OCI-LY7 (cell line): ENCODE measurements around the gene MC5R. TPM values are rescaled to one million over a fixed set of nuclear protein-coding genes. Genes with fewer than 3 reads are reported as not detected.

Experiments used
- BruUV-seq: library from RNA; stranded (reverse); fragments of 400-500 nt; replicated peaks from 2 replicates; lab custom pipeline; 2021; lab: Mats Ljungman, UMichigan
- CTCF ChIA-PET: fragments of 300-600 bp; sonication (Branson Sonifier 250); formaldehyde crosslinking; loops from one replicate; lab custom pipeline; 2022; ENCODE audit warnings: antibody characterized with exemption; ENCODE audit not compliant: unreplicated experiment; lab: Charles Lee
- POLR2A ChIA-PET: fragments of 300-600 bp; sonication (Branson Sonifier 250); formaldehyde crosslinking; loops from one replicate; lab custom pipeline; 2022; ENCODE audit warnings: antibody characterized with exemption; lab: Charles Lee
- DNase-seq: peaks from one replicate; pipeline ENCODE4 v3.0.0-alpha.2; 2015; ENCODE audit warnings: low spot score
- H2AFZ ChIP-seq: fragments of 200-600 bp; sonication (generic), shearing (Covaris generic); 2 replicates; pipeline ENCODE4 v1.6.1; 2014; ENCODE audit warnings: mild to moderate bottlenecking, antibody characterized with exemption, low read length, moderate library complexity
- H3K27ac ChIP-seq: fragments of 200-600 bp; sonication (generic); 2 replicates; pipeline ENCODE4 v1.5.1; 2014; ENCODE audit warnings: mixed run types, low read depth, mild to moderate bottlenecking, moderate library complexity, low read length, inconsistent platforms; ENCODE audit not compliant: poor library complexity, severe bottlenecking
- H3K36me3 ChIP-seq: fragments of 200-600 bp; sonication (generic); 2 replicates; pipeline ENCODE4 v1.6.1; 2014; ENCODE audit warnings: mild to moderate bottlenecking, antibody characterized with exemption, low read length, moderate library complexity, mixed read lengths; ENCODE audit not compliant: insufficient read depth
- H3K4me1 ChIP-seq: fragments of 200-600 bp; sonication (generic); 2 replicates; pipeline ENCODE4 v1.5.1; 2014; ENCODE audit warnings: mild to moderate bottlenecking, low read length; ENCODE audit not compliant: insufficient read depth, poor library complexity, severe bottlenecking
- H3K4me2 ChIP-seq: fragments of 200-600 bp; sonication (generic); 2 replicates; pipeline ENCODE4 v1.6.1; 2014; ENCODE audit warnings: mild to moderate bottlenecking, low read length
- H3K4me3 ChIP-seq: fragments of 200-600 bp; sonication (generic); 2 replicates; pipeline ENCODE4 v1.5.1; 2014; ENCODE audit warnings: mild to moderate bottlenecking, low read depth, low read length; ENCODE audit not compliant: poor library complexity, severe bottlenecking
- H3K79me2 ChIP-seq: fragments of 200-600 bp; sonication (generic); 2 replicates; pipeline ENCODE4 v1.6.1; 2016; ENCODE audit warnings: low read depth, mild to moderate bottlenecking, low read length, moderate library complexity, mixed read lengths; ENCODE audit not compliant: insufficient read depth
- H3K9me2 ChIP-seq: fragments of 200-600 bp; sonication (generic); 2 replicates; pipeline ENCODE4 v1.6.1; 2016; ENCODE audit warnings: mild to moderate bottlenecking, low read length, mixed read lengths; ENCODE audit not compliant: insufficient read depth
- H3K9me3 ChIP-seq: fragments of 200-600 bp; sonication (generic); 2 replicates; pipeline ENCODE4 v1.6.1; 2014; ENCODE audit warnings: mild to moderate bottlenecking, mixed run types, low read length, mixed read lengths
- H4K20me1 ChIP-seq: fragments of 200-600 bp; sonication (generic); 2 replicates; pipeline ENCODE4 v1.6.1; 2014; ENCODE audit warnings: mild to moderate bottlenecking, antibody characterized with exemption, low read length, moderate library complexity, mixed read lengths; ENCODE audit not compliant: insufficient read depth
- EZH2phosphoT487 ChIP-seq: fragments of 200-600 bp; sonication (generic); IDR thresholded peaks from 2 replicates; pipeline ENCODE4 v1.6.1; 2018; ENCODE audit warnings: low read depth, borderline replicate concordance, mild to moderate bottlenecking, mixed run types, antibody characterized with exemption, low read length, moderate library complexity, mixed read lengths
- intact Hi-C: fragments of 100-400 bp; cut with micrococcal nuclease; formaldehyde crosslinking; loops from one replicate; pipeline ENCODE4 v1.10.0; 2022; ENCODE audit not compliant: unreplicated experiment
- total RNA-seq, 2 experiments: library from RNA; depleted of rRNA in 1 of 2; stranded (reverse); fragments of >200 nt in 1 of 2; shearing (Covaris generic) in 1 of 2; gene quantifications; 2 replicates each; pipeline ENCODE4 v1.2.3, GENCODE V29; 2014 to 2022
- TF ChIP-seq, protein P1 (sequence below): fragments of 200-600 bp; sonication (generic); conservative IDR thresholded peaks from 2 replicates; pipeline ENCODE4 v1.5.1; 2014; ENCODE audit warnings: mild to moderate bottlenecking, antibody characterized with exemption, low read length, moderate library complexity, mixed read lengths

Gene MC5R
- total RNA-seq, 2 experiments from 2014 or later, result not detected

DNA sequence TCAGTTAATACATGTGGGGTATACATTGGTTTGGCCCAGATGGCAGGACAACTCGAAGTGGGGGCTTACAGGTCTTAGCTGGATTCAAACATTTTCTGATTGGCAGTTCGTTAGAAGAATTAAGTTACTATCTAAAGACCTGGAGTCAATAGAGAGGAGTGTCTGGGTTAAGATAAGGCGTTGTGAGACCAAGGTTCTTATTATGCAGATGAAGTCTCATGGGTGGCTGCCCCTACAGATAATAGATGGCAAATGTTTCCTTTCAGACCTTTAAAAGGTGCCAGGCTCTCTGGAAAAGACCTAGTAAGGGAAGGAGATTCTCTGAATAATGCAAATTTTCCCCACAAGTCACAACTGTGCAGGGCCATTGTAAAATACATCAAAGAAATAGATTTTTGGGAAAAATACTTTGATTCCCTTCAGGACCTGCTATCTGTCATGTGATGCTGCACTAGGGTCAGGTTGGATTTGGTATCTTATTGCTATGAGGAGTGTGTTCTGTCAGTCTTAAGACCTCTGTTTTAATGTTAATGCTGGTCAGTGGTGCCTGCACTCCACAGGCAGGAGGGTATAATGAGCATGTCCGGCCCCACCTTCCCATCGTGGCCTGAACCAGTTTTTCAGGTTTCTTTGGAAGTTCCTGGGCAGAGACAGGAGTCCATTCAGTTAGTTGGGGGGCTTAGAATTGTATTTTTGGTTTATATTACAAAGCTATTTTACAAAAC, 14.3 kb upstream of the MC5R start:
- POLR2A ChIA-PET, result no interaction called here
- BruUV-seq, result no TSS peak
- Histone ChIP-seq H3K36me3 (no peaks in the 10 kb centered on the region), H3K4me2 (no peak overlapping the region), H3K4me1 (no peaks in the 10 kb centered on the region), H3K79me2 (no peaks in the 10 kb centered on the region), H2AFZ (no peak overlapping the region), H3K27ac (no peak overlapping the region), H3K9me2 (no peaks in the 10 kb centered on the region), H3K9me3 (no peaks in the 10 kb centered on the region), H4K20me1 (no peaks in the 10 kb centered on the region), H3K4me3 (no peak overlapping the region)
- no peak for TF ChIP-seq EZH2phosphoT487
- intact Hi-C loops, result loop anchor here (10.0 kb wide), 2 partner anchors 215 to 365 kb away; no protein-coding TSS in a partner anchor
- no peak for DNase-seq
- CTCF ChIA-PET, result no interaction called here

DNA sequence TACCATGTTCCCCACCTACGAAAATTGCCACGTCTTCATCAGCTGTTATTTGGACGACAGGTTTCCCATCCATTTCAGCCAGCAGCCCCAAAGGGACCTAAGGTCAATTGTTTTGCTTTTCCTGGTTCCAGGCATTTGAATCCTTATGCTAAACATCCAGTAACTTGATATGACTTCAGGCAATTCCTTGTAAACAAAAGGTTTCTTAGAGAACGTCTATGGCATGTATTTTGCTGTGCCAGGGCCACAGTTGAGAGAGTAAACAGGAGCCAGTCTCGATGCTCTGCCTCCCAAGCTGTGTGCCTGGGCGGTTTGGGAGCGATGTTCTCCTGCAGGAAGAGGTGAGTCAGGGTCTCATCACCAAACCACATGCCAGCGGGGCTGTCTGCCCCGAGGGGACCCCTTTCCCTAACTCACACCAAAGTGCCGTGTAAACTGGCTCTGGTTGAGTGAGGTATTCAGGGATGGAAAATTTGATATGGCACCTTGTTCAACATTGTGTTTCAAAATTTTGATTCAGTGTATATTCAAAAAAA, 12.9 kb upstream of the MC5R start:
- DNase-seq, result no peak
- intact Hi-C loops, result loop anchor here (10.0 kb wide), 2 partner anchors 214 to 364 kb away; no protein-coding TSS in a partner anchor
- BruUV-seq, result no TSS peak
- Histone ChIP-seq H4K20me1 (no peaks in the 10 kb centered on the region), H3K4me2 (no peak overlapping the region), H3K36me3 (no peaks in the 10 kb centered on the region), H3K4me3 (no peak overlapping the region), H2AFZ (no peak overlapping the region), H3K9me2 (no peaks in the 10 kb centered on the region), H3K4me1 (no peaks in the 10 kb centered on the region), H3K27ac (no peak overlapping the region), H3K9me3 (no peaks in the 10 kb centered on the region), H3K79me2 (no peaks in the 10 kb centered on the region)
- no peak for TF ChIP-seq EZH2phosphoT487
- TF ChIP-seq, protein P1, sequence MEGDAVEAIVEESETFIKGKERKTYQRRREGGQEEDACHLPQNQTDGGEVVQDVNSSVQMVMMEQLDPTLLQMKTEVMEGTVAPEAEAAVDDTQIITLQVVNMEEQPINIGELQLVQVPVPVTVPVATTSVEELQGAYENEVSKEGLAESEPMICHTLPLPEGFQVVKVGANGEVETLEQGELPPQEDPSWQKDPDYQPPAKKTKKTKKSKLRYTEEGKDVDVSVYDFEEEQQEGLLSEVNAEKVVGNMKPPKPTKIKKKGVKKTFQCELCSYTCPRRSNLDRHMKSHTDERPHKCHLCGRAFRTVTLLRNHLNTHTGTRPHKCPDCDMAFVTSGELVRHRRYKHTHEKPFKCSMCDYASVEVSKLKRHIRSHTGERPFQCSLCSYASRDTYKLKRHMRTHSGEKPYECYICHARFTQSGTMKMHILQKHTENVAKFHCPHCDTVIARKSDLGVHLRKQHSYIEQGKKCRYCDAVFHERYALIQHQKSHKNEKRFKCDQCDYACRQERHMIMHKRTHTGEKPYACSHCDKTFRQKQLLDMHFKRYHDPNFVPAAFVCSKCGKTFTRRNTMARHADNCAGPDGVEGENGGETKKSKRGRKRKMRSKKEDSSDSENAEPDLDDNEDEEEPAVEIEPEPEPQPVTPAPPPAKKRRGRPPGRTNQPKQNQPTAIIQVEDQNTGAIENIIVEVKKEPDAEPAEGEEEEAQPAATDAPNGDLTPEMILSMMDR, result no peak
- CTCF ChIA-PET, result no interaction called here
- POLR2A ChIA-PET, result interaction anchor here (0.6 kb wide), 1 partner anchor 341 kb away, joined by 3 read pairs; no protein-coding TSS in a partner anchor

DNA sequence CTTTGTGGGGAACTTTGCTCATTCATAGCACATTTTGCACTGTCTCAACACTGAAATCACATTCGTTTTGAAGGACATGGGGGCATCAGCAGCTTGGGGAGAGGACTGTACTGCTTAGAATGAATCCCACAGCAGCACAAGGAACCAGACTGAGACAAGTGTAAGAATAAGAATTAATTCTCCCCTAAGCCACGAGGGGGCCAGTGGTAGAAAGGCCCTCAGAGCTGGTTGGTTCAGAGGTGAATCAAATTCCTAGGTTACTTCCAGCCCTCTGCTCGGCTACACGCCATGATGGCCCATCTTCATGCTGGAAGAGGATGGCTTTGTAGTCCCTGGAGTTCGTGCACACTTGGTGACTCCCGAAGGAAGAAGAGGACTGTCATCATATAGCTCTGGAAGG, 12.0 kb upstream of the MC5R start:
- DNase-seq, result peak; percentile 21
- no peak overlapping the region for H3K4me3 ChIP-seq
- no peak overlapping the region for H3K27ac ChIP-seq
- no peak overlapping the region for H3K4me2 ChIP-seq
- intact Hi-C loops, result loop anchor here (2.0 to 10.0 kb wide), 3 partner anchors 213 to 363 kb away; no protein-coding TSS in a partner anchor
- H2AFZ ChIP-seq, result no peak overlapping the region
- H3K4me1 ChIP-seq, result no peaks in the 10 kb centered on the region
- no TSS peak for BruUV-seq
- H4K20me1 ChIP-seq, result no peaks in the 10 kb centered on the region
- no peaks in the 10 kb centered on the region for H3K36me3 ChIP-seq
- ChIA-PET CTCF (no interaction called here), POLR2A (interaction anchor here (0.6 kb wide), 2 partner anchors 342 to 348 kb away, joined by 3 read pairs; no protein-coding TSS in a partner anchor)
- no peaks in the 10 kb centered on the region for H3K79me2 ChIP-seq
- H3K9me3 ChIP-seq, result no peaks in the 10 kb centered on the region
- H3K9me2 ChIP-seq, result no peaks in the 10 kb centered on the region
- TF ChIP-seq, protein P1, result peak; percentile 68
- TF ChIP-seq EZH2phosphoT487, result no peak
